ENCODE measurements around the gene CCDC15.
"Not testable (repeated sequence)": the region's sequence is repeated elsewhere in the genome, so short reads cannot be mapped to it uniquely, and the experiment has no call there.

CCDC15 gene

GRCh38 chr11:125020342-125020741 is 66.3 kb downstream of the CCDC15 start:
- Histone ChIP-seq H3K9me3 (ENCODE audit: insufficient read depth, low read depth, low read length) (no peaks in the 10 kb centered on the region), H3K18ac (ENCODE audit: low read length) (no peak overlapping the region), H3K14ac (ENCODE audit: low read length) (no peak overlapping the region), H4K8ac (ENCODE audit: low read depth, low read length) (no peak overlapping the region), H3K79me2 (ENCODE audit: control insufficient read depth, insufficient read depth, low read length, poor library complexity) (no peaks in the 10 kb centered on the region), H2AK5ac (ENCODE audit: low read length) (no peak overlapping the region), H2BK12ac (ENCODE audit: low read length) (no peak overlapping the region), H3K4me1 (ENCODE audit: control insufficient read depth in 1 of 2, insufficient read depth in 2 of 2, low read length in 2 of 2) (no peaks in the 10 kb centered on the region), H3K4ac (ENCODE audit: low read depth, low read length) (no peak overlapping the region), H3K9ac (ENCODE audit: low read length) (no peak overlapping the region), H3K23ac (ENCODE audit: low read length) (no peak overlapping the region), H2BK5ac (ENCODE audit: low read depth, low read length, poor library complexity) (no peak overlapping the region), H3K79me1 (ENCODE audit: low read length) (no peaks in the 10 kb centered on the region), H3K27ac (ENCODE audit: low read depth, low read length) (no peak overlapping the region), H4K12ac (ENCODE audit: low read depth, low read length) (no peak overlapping the region), H4K91ac (ENCODE audit: low read depth, low read length) (no peak overlapping the region), H2BK120ac (ENCODE audit: insufficient read depth, low read length, poor library complexity) (no peak overlapping the region), H2AFZ (ENCODE audit: insufficient read depth, low read length, poor library complexity) (no peak overlapping the region), H3K4me3 (ENCODE audit: low read depth, low read length) (no peak overlapping the region), H3K36me3 (ENCODE audit: control insufficient read depth in 1 of 2, insufficient read depth in 2 of 2, low read length in 2 of 2) (no peaks in the 10 kb centered on the region), H3K4me2 (ENCODE audit: low read length) (no peak overlapping the region), H3K27me3 (ENCODE audit: insufficient read depth, low read length) (no peaks in the 10 kb centered on the region)
- DNase-seq, result no peak
- WGBS (ENCODE audit: extremely low coverage, insufficient coverage, insufficient read length), result no CpG with 5 or more reads among the region's 2 CpGs

- Histone ChIP-seq H3K4me3 (ENCODE audit: low read depth, low read length) (no peak overlapping the region), H3K79me2 (ENCODE audit: control insufficient read depth, insufficient read depth, low read length, poor library complexity) (no peaks in the 10 kb centered on the region)
Measured at GRCh38 chr11:125022551-125022950, 68.5 kb downstream of the CCDC15 start.

GRCh38 chr11:125025968-125026367 is 72.0 kb downstream of the CCDC15 start:
- no peak overlapping the region for H2AFZ ChIP-seq (ENCODE audit: insufficient read depth, low read length, poor library complexity)
- H2BK5ac ChIP-seq (ENCODE audit: low read depth, low read length, poor library complexity), result no peak overlapping the region
- no peak overlapping the region for H2BK120ac ChIP-seq (ENCODE audit: insufficient read depth, low read length, poor library complexity)
- DNase-seq, result no peak
- H2AK5ac ChIP-seq (ENCODE audit: low read length), result no peak overlapping the region
- H2BK12ac ChIP-seq (ENCODE audit: low read length), result no peak overlapping the region
- no CpG with 5 or more reads among the region's 2 CpGs for WGBS (ENCODE audit: extremely low coverage, insufficient coverage, insufficient read length)
- H3K36me3 ChIP-seq (ENCODE audit: control insufficient read depth in 1 of 2, insufficient read depth in 2 of 2, low read length in 2 of 2), result no peaks in the 10 kb centered on the region
- H3K79me2 ChIP-seq (ENCODE audit: control insufficient read depth, insufficient read depth, low read length, poor library complexity), result no peaks in the 10 kb centered on the region
- no peaks in the 10 kb centered on the region for H3K4me1 ChIP-seq (ENCODE audit: control insufficient read depth in 1 of 2, insufficient read depth in 2 of 2, low read length in 2 of 2)
- no peak overlapping the region for H3K27ac ChIP-seq (ENCODE audit: low read depth, low read length)
- no peaks in the 10 kb centered on the region for H3K79me1 ChIP-seq (ENCODE audit: low read length)
- no peak overlapping the region for H3K4ac ChIP-seq (ENCODE audit: low read depth, low read length)
- H3K4me2 ChIP-seq (ENCODE audit: low read length), result no peak overlapping the region
- H3K18ac ChIP-seq (ENCODE audit: low read length), result no peak overlapping the region
- H3K23ac ChIP-seq (ENCODE audit: low read length), result no peak overlapping the region
- no peaks in the 10 kb centered on the region for H3K27me3 ChIP-seq (ENCODE audit: insufficient read depth, low read length)
- H4K12ac ChIP-seq (ENCODE audit: low read depth, low read length), result no peak overlapping the region
- no peak overlapping the region for H4K91ac ChIP-seq (ENCODE audit: low read depth, low read length)
- H3K9ac ChIP-seq (ENCODE audit: low read length), result no peak overlapping the region
- H3K14ac ChIP-seq (ENCODE audit: low read length), result no peak overlapping the region
- no peak overlapping the region for H4K8ac ChIP-seq (ENCODE audit: low read depth, low read length)
- H3K9me3 ChIP-seq (ENCODE audit: insufficient read depth, low read depth, low read length), result no peaks in the 10 kb centered on the region
- H3K4me3 ChIP-seq (ENCODE audit: low read depth, low read length), result no peak overlapping the region

More at GRCh38 chr11:125022551-125022950, 68.5 kb downstream of the CCDC15 start:
- Histone ChIP-seq H3K27ac (ENCODE audit: low read depth, low read length) (no peak overlapping the region), H3K36me3 (ENCODE audit: control insufficient read depth in 1 of 2, insufficient read depth in 2 of 2, low read length in 2 of 2) (no peaks in the 10 kb centered on the region), H2AFZ (ENCODE audit: insufficient read depth, low read length, poor library complexity) (no peak overlapping the region), H3K9ac (ENCODE audit: low read length) (no peak overlapping the region), H3K23ac (ENCODE audit: low read length) (no peak overlapping the region), H3K27me3 (ENCODE audit: insufficient read depth, low read length) (no peaks in the 10 kb centered on the region), H3K79me1 (ENCODE audit: low read length) (no peaks in the 10 kb centered on the region), H3K4ac (ENCODE audit: low read depth, low read length) (no peak overlapping the region), H3K14ac (ENCODE audit: low read length) (no peak overlapping the region), H3K18ac (ENCODE audit: low read length) (no peak overlapping the region), H3K4me1 (ENCODE audit: control insufficient read depth in 1 of 2, insufficient read depth in 2 of 2, low read length in 2 of 2) (no peaks in the 10 kb centered on the region), H2BK12ac (ENCODE audit: low read length) (no peak overlapping the region), H2BK120ac (ENCODE audit: insufficient read depth, low read length, poor library complexity) (no peak overlapping the region), H4K8ac (ENCODE audit: low read depth, low read length) (no peak overlapping the region), H3K9me3 (ENCODE audit: insufficient read depth, low read depth, low read length) (no peaks in the 10 kb centered on the region), H2AK5ac (ENCODE audit: low read length) (no peak overlapping the region), H4K12ac (ENCODE audit: low read depth, low read length) (no peak overlapping the region), H2BK5ac (ENCODE audit: low read depth, low read length, poor library complexity) (no peak overlapping the region), H3K4me2 (ENCODE audit: low read length) (no peak overlapping the region), H4K91ac (ENCODE audit: low read depth, low read length) (no peak overlapping the region)
- no peak for DNase-seq

- not testable (repeated sequence) for H2BK12ac ChIP-seq (ENCODE audit: low read length); H3K18ac ChIP-seq (ENCODE audit: low read length); H3K23ac ChIP-seq (ENCODE audit: low read length); H3K9me3 ChIP-seq (ENCODE audit: insufficient read depth, low read depth, low read length); H3K27ac ChIP-seq (ENCODE audit: low read depth, low read length); H4K12ac ChIP-seq (ENCODE audit: low read depth, low read length); H2BK120ac ChIP-seq (ENCODE audit: insufficient read depth, low read length, poor library complexity); H3K9ac ChIP-seq (ENCODE audit: low read length); DNase-seq; H3K4me3 ChIP-seq (ENCODE audit: low read depth, low read length); H3K4me1 ChIP-seq (ENCODE audit: control insufficient read depth in 1 of 2, insufficient read depth in 2 of 2, low read length in 2 of 2); H3K79me1 ChIP-seq (ENCODE audit: low read length); H3K27me3 ChIP-seq (ENCODE audit: insufficient read depth, low read length); H2BK5ac ChIP-seq (ENCODE audit: low read depth, low read length, poor library complexity); H2AFZ ChIP-seq (ENCODE audit: insufficient read depth, low read length, poor library complexity); H3K14ac ChIP-seq (ENCODE audit: low read length); H2AK5ac ChIP-seq (ENCODE audit: low read length); H4K91ac ChIP-seq (ENCODE audit: low read depth, low read length); H3K79me2 ChIP-seq (ENCODE audit: control insufficient read depth, insufficient read depth, low read length, poor library complexity); H4K8ac ChIP-seq (ENCODE audit: low read depth, low read length); H3K4me2 ChIP-seq (ENCODE audit: low read length); H3K36me3 ChIP-seq (ENCODE audit: control insufficient read depth in 1 of 2, insufficient read depth in 2 of 2, low read length in 2 of 2); H3K4ac ChIP-seq (ENCODE audit: low read depth, low read length)
- WGBS (ENCODE audit: extremely low coverage, insufficient coverage, insufficient read length), result no CpG with 5 or more reads among the region's 1 CpG
Measured at GRCh38 chr11:125029431-125029830, 75.4 kb downstream of the CCDC15 start.
